GM23248 (cell line): Measurements from ENCODE around the gene DCLK3. TPM values are rescaled to one million over a fixed set of nuclear protein-coding genes. Genes with fewer than 3 reads are reported as not detected.

Experiments used
- DNase-seq: peaks from one replicate; pipeline ENCODE4 v3.0.0-alpha.2; 2015
- H2AFZ ChIP-seq: fragments of 200-600 bp; sonication (generic); 2 replicates; pipeline ENCODE4 v1.6.1; 2016; ENCODE audit warnings: antibody characterized with exemption
- H3F3A ChIP-seq: fragments of 200-600 bp; sonication (generic); 2 replicates; pipeline ENCODE4 v1.6.1; 2016; ENCODE audit warnings: mild to moderate bottlenecking, antibody characterized with exemption, mixed run types; ENCODE audit not compliant: insufficient read depth
- H3K27ac ChIP-seq: fragments of 200-600 bp; sonication (generic); 2 replicates; pipeline ENCODE4 v1.5.1; 2016; ENCODE audit warnings: mild to moderate bottlenecking
- H3K27me3 ChIP-seq: fragments of 200-600 bp; sonication (generic); replicated peaks from 2 replicates; pipeline ENCODE4 v1.6.1; 2016; ENCODE audit warnings: mild to moderate bottlenecking; ENCODE audit not compliant: insufficient read depth
- H3K36me3 ChIP-seq: fragments of 200-600 bp; sonication (generic); 2 replicates; pipeline ENCODE4 v1.6.1; 2016; ENCODE audit warnings: low read depth, mild to moderate bottlenecking
- H3K4me1 ChIP-seq: fragments of 200-600 bp; sonication (generic); 2 replicates; pipeline ENCODE4 v1.6.1; 2016; ENCODE audit warnings: mild to moderate bottlenecking; ENCODE audit not compliant: insufficient read depth
- H3K4me2 ChIP-seq: fragments of 200-600 bp; sonication (generic); one replicate; pipeline ENCODE4 v1.6.1; 2016; ENCODE audit warnings: mild to moderate bottlenecking; ENCODE audit not compliant: unreplicated experiment
- H3K4me3 ChIP-seq: fragments of 200-600 bp; sonication (generic); 2 replicates; pipeline ENCODE4 v1.5.1; 2016; ENCODE audit warnings: mild to moderate bottlenecking
- H3K79me2 ChIP-seq: fragments of 200-600 bp; sonication (generic); 2 replicates; pipeline ENCODE4 v1.6.1; 2016; ENCODE audit warnings: mild to moderate bottlenecking; ENCODE audit not compliant: insufficient read depth
- H3K9ac ChIP-seq: fragments of 200-600 bp; sonication (generic); 2 replicates; pipeline ENCODE4 v1.6.1; 2016; ENCODE audit warnings: mild to moderate bottlenecking
- H3K9me2 ChIP-seq: fragments of 200-600 bp; sonication (generic); 2 replicates; pipeline ENCODE4 v1.6.1; 2016; ENCODE audit warnings: mixed run types, mild to moderate bottlenecking, moderate library complexity; ENCODE audit not compliant: insufficient read depth
- H3K9me3 ChIP-seq: fragments of 200-600 bp; sonication (generic); one replicate; pipeline ENCODE4 v1.6.1; 2017; ENCODE audit warnings: low read depth
- H4K20me1 ChIP-seq: fragments of 200-600 bp; sonication (generic); 2 replicates; pipeline ENCODE4 v1.6.0; 2016; ENCODE audit not compliant: insufficient read depth
- EZH2 ChIP-seq: fragments of 200-600 bp; sonication (generic); IDR thresholded peaks from 2 replicates; pipeline ENCODE4 v1.6.1; 2018; ENCODE audit warnings: antibody characterized with exemption, mild to moderate bottlenecking; ENCODE audit not compliant: insufficient read depth, poor library complexity, severe bottlenecking
- EZH2phosphoT487 ChIP-seq: fragments of 200-600 bp; sonication (generic); IDR thresholded peaks from 2 replicates; pipeline ENCODE4 v1.6.1; 2018; ENCODE audit warnings: antibody characterized with exemption, moderate library complexity, mild to moderate bottlenecking, low read depth; ENCODE audit not compliant: insufficient read depth
- WGBS, 2 experiments: methylation state at CpG; one replicate each; pipeline ENCODE4 v1.1.6; 2015 to 2017; ENCODE audit warnings: low lambda C conversion rate in 2 of 2, low coverage in 1 of 2; ENCODE audit errors: missing lambda C conversion rate in 2 of 2; 5-methylcytosine and 5-hydroxymethylcytosine counted together
- in situ Hi-C: fragments of 300-500 bp; cut with MboI; formaldehyde crosslinking; loops from 2 replicates; pipeline ENCODE4 v1.15.0; 2020
- polyA plus RNA-seq: library from polyadenylated mRNA; unstranded; fragments of >200 nt; fragmentation: Nextera tagmentation; extraction: Ambion mirVana; gene quantifications from 2 replicates; pipeline ENCODE4 v1.2.1, GENCODE V29; 2016
- total RNA-seq: library from RNA; depleted of rRNA; stranded (reverse); fragments of >200 nt; shearing (Covaris generic); gene quantifications from 2 replicates; pipeline ENCODE4 v1.2.3, GENCODE V29; 2014

DCLK3 gene
- total and polyA plus RNA-seq, 2 experiments from 2014 or later = under 0.01 TPM; not detected in 1

GRCh38 chr3:36762918-36763849 lies 1.2 kb downstream of the DCLK3 start:
- no peak for DNase-seq
- H3K27me3 ChIP-seq = peaks cover 51% of the 10 kb centered on the region
- no peak overlapping the region for H2AFZ ChIP-seq
- H3K79me2 ChIP-seq = no peaks in the 10 kb centered on the region
- no peak overlapping the region for H3K27ac ChIP-seq
- H3K9me2 ChIP-seq = no peaks in the 10 kb centered on the region
- H3K4me3 ChIP-seq = no peak overlapping the region
- TF ChIP-seq EZH2phosphoT487 = no peak
- no peak for TF ChIP-seq EZH2
- no peaks in the 10 kb centered on the region for H3K36me3 ChIP-seq
- H3K9me3 ChIP-seq = no peaks in the 10 kb centered on the region
- H3K9ac ChIP-seq = no peak overlapping the region
- no peaks in the 10 kb centered on the region for H3F3A ChIP-seq
- WGBS, 2 experiments = 41 to 46% methylated on average over 10 of the region's 10 CpGs
- H3K4me2 ChIP-seq = no peak overlapping the region
- no peaks in the 10 kb centered on the region for H4K20me1 ChIP-seq
- H3K4me1 ChIP-seq = no peaks in the 10 kb centered on the region
- in situ Hi-C loops = no loop called here

GRCh38 chr3:36761779-36762178 lies 2.6 kb downstream of the DCLK3 start:
- Histone ChIP-seq H3K4me3 (no peak overlapping the region), H3K9ac (no peak overlapping the region), H3K36me3 (no peaks in the 10 kb centered on the region), H3K27ac (no peak overlapping the region), H3K4me1 (no peaks in the 10 kb centered on the region), H3K27me3 (peaks cover 53% of the 10 kb centered on the region), H3K9me3 (no peaks in the 10 kb centered on the region), H3K9me2 (no peaks in the 10 kb centered on the region), H3K4me2 (no peak overlapping the region), H2AFZ (no peak overlapping the region), H3F3A (no peaks in the 10 kb centered on the region), H4K20me1 (no peaks in the 10 kb centered on the region), H3K79me2 (no peaks in the 10 kb centered on the region)
- WGBS, 2 experiments = 53 to 69% methylated on average over 3 of the region's 3 CpGs
- TF ChIP-seq EZH2phosphoT487 (no peak), EZH2 (no peak)
- in situ Hi-C loops = no loop called here
- no peak for DNase-seq

DNA sequence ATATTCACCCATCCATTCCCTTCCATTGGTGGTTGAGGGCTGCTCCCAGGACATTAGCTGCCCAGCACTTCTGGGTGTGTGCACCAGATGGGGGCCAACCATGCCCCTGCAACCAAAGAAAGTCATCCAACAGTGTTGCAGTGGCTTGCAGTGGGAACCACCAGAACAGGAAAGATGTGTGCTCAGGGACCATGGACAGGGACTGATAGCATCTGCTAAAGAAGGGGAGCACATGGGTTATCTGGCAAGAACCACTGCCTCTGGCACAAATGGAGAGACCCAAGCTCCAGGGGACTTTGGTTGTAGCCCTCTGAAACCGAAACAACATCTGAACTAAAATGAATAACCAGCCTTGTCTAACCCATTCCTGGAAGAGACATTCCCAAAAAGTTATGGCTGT lies 8.1 kb downstream of the DCLK3 start:
- Histone ChIP-seq H3K27me3 (peaks cover 18% of the 10 kb centered on the region; the same call in 1 of the 2 replicates), H3K9me3 (no peaks in the 10 kb centered on the region), H3K4me2 (no peak overlapping the region), H3K36me3 (no peaks in the 10 kb centered on the region), H3K79me2 (no peaks in the 10 kb centered on the region), H3K27ac (no peak overlapping the region), H3K4me1 (no peaks in the 10 kb centered on the region), H2AFZ (no peak overlapping the region), H3K9me2 (no peaks in the 10 kb centered on the region), H3K9ac (no peak overlapping the region), H3F3A (no peaks in the 10 kb centered on the region), H4K20me1 (no peaks in the 10 kb centered on the region), H3K4me3 (no peak overlapping the region)
- peak; percentile 8 for DNase-seq
- TF ChIP-seq EZH2 = no peak
- TF ChIP-seq EZH2phosphoT487 = no peak
- 0 to 8% methylated on average over 1 of the region's 1 CpG for WGBS, 2 experiments
- in situ Hi-C loops = no loop called here

DNA sequence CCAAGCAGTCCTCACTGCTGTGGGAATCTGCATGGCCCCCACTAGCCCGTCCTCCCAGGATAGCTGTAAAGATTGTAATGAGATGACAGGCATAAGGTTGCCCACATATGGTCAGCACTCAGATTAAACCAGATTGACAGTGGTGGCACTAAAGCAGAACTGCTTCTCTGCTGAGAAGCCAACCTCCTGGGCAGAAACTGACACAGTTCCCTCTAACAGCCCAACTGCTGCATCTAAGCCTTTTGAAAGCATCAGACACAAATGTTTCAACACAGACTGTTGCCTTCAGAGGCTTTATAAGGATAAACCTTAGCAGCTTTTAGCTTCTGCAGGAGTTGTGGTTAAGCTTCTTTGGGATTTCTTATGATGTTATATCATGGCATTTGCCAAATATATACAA lies 13.0 kb downstream of the DCLK3 start:
- WGBS, 2 experiments = 17 to 20% methylated on average over 1 of the region's 1 CpG
- H3K9me2 ChIP-seq = no peaks in the 10 kb centered on the region

More for the DNA sequence above, 13.0 kb downstream of the DCLK3 start:
- Histone ChIP-seq H2AFZ (no peak overlapping the region), H3K27ac (no peak overlapping the region), H3K4me2 (no peak overlapping the region), H3K9ac (no peak overlapping the region), H3K4me1 (no peaks in the 10 kb centered on the region), H3K36me3 (no peaks in the 10 kb centered on the region), H4K20me1 (no peaks in the 10 kb centered on the region), H3K9me3 (no peaks in the 10 kb centered on the region), H3F3A (no peaks in the 10 kb centered on the region), H3K27me3 (peaks cover 15% of the 10 kb centered on the region), H3K4me3 (no peak overlapping the region), H3K79me2 (no peaks in the 10 kb centered on the region)
- in situ Hi-C loops = no loop called here
- TF ChIP-seq EZH2phosphoT487 (no peak), EZH2 (no peak)
- DNase-seq = no peak
